Right lobe of liver (tissue), 4 donors: ENCODE data around the gene CAPN12.

Source experiments
- CTCF ChIP-seq, 4 donors: fragments of 200-600 bp in 3 of 4; fragments of 450-650 bp in 1 of 4; IDR thresholded peaks; one replicate each; pipeline versions ENCODE4 v1.5.1 to v1.8.0; 2016 to 2022; ENCODE audit warnings: antibody characterized with exemption in 4 of 4, mild to moderate bottlenecking in 2 of 4
- POLR2A ChIP-seq: fragments of 450-650 bp; IDR thresholded peaks from one replicate; pipeline ENCODE4 v1.6.1; 2017; ENCODE audit warnings: antibody characterized with exemption, mild to moderate bottlenecking
- donor health status: DM: no; HTN: no; CAD: no.
- donor health status: DM: no; HTN: no; CAD: no.
- donor health status: DM: no; HTN: yes; CAD: no.

GRCh38 chr19:38743394-38744297 lies 628 bp downstream of the CAPN12 start:
- no peak for TF ChIP-seq CTCF (IDR thresholded peaks at IDR 0.05)
- TF ChIP-seq POLR2A, result no peak
